IPS DF 4.7 (cell line): ENCODE measurements around the gene ENPP1.
"Not testable (repeated sequence)": the region's sequence is repeated elsewhere in the genome, so short reads cannot be mapped to it uniquely, and the experiment has no call there.

Experiments
- DNase-seq: peaks from one replicate; pipeline ENCODE4 v3.0.0-alpha.2; 2013; ENCODE audit warnings: low spot score; ENCODE audit errors: extremely low read depth

ENPP1 gene

DNA sequence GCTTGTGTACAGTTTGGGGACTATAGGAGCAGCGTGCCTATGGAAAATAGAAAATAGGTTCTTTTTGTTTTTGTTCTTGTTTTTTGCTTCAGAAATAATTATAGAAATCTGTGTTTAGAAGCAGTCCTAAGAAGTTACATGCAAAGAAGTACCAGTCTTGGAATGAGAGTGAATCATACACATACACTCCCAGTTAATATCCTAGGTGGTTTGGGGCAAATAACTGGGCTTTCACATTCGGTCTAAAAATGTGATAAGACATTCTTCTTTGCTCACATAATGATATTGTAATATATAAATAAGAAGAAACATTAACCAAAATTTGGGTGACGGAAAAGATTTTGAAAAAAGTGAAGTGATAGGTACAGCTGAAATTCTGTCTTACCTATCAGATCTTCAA lies 61.0 kb downstream of the ENPP1 start:
- DNase-seq: no peak

DNA sequence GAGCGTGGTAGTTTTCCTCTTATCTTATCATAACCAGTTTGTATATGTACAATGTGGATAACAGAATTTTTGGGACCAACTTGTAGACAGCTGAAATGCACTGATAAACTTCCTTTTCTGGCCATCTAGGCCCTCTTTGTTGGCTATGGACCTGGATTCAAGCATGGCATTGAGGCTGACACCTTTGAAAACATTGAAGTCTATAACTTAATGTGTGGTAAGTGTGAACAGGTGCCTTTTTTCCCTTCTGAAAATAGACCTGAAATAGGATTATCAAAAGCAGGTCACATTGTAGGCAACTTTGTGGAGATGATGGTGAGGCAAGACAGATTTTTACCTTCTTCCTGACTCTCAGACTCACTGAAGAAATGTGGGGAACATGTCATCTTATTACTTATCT lies 67.8 kb downstream of the ENPP1 start:
- no peak for DNase-seq

DNA sequence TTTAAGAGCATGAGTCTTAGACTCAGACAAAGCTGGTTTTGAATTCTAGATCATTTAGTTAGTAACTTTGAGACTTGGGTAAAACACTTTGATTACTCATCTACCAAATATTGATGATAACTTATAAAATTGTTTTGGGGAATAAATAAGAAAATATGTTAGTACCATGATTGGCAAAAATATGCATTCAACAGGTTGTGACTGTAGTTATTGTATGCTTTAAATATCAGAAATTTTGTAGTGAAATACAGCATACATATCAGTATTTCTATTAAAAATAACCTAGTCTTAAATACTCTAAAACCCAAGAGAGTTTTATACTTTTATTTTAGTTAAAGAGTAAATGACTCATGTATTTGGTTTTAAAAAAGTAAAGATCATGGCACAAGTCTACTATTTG lies 68.7 kb downstream of the ENPP1 start:
- no peak for DNase-seq

DNA sequence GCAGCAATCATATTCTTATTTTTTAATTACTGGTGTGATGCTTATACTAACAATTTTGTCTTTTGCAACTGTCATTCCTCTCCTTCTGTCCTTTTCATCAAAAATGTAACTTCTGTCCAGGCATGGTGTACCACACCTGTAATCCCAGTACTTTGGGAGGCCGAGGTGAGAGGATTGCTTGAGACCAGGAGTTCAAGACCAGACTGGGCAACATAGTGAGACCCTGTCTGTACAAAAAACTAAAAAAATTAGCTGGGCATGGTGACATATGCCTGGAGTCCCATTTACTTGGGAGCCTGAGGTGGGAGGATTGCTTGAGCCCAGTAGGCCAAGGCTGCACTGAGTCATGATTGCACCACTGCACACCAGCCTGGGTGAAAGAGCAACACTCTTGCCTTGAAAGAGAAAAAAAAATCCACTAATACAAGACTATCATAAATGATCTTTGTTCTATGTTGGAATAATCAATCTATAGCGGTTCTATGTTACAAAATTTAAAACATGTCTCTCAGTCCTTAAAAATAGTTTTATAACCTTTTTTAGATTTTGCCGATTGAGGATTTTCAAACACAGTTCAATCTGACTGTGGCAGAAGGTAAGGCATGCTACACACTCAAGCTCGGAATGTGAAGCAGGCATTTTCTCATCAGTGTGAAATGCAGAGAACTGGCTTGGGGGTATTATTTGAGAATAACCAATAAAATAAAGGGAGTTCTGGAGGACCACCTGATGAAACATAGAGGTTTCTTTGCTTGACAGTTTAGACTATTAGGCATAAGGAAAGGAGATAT lies 70.4 kb downstream of the ENPP1 start:
- DNase-seq: no peak

DNA sequence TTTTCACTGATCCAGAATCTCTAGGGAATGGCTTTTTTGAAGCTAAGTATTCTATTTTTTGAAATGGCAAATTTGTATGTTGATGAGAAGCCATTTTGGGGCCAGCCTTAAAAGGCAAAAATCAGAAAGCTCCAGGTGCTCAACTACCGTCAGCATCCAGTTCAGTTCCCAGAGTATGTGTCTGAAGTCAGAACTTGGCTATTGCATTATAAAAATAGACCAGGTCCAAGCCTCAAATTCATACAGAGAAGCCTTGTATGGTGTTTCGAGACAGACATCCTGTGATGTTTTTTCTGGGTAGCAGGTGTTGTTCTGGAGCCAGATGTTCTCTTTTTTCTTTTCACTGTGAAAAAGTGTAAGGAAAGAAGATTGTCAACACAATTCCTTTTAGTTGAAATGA lies 75.2 kb downstream of the ENPP1 start:
- no peak for DNase-seq

DNA sequence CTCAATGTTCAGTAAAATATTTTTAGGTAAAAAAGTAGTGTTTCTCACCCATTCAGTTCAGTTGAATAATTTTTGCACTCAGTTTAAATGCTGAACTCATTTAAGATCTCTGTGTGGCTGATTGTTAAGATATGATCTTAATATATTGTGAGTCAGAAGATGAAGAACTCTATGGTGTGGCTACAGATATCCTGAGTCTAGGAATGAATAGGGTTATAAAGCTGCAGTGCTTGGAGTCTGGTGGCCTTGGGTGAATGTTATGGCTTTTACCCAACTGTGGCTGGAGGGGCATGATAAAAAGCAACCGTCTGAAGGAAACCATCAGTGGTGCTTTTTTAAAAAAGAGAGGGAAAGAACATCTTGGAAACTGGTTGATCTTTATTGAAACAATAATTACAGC lies 77.4 kb downstream of the ENPP1 start:
- DNase-seq: no peak

DNA sequence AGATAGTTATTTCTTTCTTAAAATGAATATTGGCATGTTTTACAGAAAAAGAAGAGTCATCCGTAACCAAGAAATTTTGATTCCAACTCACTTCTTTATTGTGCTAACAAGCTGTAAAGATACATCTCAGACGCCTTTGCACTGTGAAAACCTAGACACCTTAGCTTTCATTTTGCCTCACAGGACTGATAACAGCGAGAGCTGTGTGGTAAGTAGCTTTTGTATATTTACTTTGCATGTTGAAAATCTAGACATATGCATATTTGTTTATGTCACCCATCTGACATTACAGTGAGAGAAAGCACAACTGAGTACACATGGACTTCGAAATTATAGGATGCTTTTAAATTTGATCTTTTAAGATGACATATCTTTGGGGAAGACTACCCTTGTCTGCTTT lies 78.7 kb downstream of the ENPP1 start:
- no peak for DNase-seq

DNA sequence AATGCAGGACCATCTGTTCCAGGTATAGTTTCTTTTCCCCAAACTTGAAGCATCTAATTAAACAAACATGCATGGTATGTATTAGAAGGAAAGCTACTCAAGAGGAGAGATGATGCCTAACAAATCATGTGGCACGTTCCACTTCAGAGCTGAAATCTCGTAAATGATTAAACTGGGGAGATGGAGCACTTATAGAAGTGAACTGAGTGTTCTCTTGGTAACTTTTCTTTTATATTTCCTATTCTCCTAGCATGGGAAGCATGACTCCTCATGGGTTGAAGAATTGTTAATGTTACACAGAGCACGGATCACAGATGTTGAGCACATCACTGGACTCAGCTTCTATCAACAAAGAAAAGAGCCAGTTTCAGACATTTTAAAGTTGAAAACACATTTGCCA lies 82.3 kb downstream of the ENPP1 start:
- no peak for DNase-seq

DNA sequence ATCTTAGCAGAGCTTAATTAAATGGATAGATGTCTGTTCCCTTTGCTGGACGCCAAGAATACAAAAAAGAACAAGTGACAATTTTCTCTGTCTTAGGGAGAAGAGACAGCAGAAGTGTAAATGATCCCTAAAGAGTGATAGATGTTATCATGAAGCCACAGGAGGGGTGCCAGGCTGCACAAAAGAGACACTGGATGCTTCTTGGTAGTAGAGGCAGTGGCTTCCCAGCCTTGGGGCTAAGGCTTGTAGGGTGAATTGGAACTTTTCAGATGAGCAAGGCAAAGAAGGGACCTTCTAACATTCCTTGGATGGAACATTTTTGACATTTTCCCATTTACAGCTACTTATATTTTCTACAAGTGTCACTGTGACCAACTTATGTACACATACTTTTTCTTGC lies 85.4 kb downstream of the ENPP1 start:
- no peak for DNase-seq

DNA sequence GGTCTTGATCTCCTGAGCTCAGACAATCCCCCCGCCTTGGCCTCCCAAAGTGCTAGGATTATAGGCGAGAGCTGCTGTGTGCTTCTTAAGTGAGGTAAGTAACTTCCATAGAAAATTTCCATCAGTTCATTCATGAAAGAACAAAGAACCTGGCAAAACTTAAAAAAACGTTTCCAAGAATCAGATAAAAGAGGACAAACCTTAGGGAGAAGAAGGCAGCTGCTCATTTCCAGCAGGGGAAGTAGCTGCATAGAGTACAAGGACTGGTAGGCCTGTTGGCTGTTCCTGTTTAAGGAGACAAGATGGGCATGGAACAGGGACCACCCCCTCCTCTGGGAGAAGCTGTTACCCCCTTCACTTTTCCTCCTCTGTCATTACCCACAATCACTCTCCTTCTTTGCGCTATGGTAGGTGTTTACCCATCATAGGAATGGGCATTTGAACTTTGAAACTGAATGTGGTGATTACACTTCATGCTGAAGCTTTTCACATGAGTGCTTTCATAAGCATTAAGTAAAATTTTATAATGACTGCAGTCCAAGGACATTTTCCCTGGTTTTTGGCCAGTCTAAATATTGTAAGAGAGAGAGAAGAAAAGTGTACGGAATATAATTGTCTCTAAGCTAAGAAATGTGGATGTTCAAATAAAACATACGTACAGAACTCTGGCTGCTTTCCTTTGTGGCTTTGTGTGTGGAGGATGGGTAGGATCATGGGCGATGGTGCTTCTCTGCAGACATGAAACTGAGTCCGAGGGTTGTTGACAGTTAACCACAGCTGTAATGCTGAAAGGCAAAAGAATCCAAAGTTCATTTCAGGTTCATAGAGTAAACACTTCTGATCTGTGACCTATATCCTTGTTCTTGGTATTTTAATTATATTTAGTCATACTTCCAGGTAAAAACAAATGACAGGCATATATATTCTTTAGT lies 86.9 kb downstream of the ENPP1 start:
- DNase-seq: no peak

DNA sequence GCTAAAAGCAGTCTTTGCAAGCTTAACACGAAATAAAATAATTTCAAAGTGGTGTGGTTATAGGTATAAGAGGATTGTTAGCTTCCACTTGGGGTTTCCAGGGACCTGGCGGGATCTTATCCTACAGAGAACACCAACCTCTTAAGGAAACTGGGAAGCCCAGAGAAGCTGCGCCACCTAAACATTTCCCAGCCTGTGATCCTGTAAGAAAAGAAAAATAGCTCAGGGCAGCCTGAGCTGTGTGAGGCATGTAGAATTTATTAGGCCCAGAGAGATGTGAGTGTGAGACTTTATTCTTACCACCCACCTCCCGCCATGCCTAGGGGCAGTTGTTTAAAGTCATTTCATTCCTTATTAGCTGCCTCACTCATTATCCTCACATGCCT lies 89.2 kb downstream of the ENPP1 start:
- no peak for DNase-seq

DNA sequence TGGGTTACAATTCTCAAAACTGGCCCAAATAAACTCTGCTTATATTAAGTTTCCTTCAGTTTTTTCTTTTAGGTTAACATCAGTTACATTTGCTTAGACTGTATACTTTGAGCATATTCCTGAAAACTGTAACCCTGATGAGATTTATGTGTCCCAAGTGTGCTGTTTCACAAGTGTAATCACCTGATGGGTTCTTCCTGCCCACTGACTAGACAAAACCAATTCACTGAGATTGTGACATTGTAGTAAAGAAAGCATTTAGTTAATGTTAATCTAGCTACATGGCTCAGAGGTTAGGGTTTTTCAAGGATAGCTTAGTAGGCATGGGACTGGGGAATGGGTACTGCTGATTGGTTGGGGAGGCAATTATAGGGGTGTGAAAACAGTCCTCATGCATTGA lies 89.8 kb downstream of the ENPP1 start:
- no peak for DNase-seq

DNA sequence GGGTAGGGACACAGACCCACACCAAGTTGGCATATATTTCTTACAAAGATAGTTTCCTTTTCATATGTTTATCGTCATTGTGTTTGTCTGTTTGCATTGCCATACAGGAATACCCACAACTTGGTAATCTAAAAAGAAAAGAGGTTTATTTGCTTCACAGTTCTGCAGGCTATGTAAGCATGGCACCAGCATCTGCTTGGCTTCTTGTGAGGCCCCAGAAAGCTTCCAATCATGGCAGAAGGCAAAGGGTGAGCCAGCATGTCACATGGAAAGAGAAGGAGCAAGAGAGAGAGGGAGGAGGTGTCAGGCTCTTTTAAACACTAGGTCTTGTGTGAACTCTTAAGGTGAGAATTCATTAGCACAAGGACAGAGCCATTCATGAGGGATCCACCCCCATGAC lies 90.9 kb downstream of the ENPP1 start:
- no peak for DNase-seq

DNA sequence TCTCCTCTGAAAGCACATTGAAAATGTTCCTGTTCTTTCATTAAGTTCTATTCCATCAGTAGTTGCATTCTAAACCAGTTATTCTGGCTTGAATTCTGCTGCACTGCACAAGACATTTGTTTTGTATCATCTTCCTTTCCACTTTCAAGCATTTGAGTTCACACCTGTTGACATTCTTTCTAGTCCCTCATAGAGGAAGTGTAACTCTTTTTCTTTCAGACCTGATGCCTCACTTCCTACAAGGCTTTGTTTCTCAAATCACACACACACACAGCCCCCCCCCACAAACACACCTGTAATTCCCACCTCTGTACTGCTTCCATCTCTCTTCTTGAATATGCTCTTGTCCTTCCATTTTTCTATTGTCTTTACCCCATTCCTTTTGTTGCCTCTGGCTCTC lies 92.4 kb downstream of the ENPP1 start:
- DNase-seq: no peak

DNA sequence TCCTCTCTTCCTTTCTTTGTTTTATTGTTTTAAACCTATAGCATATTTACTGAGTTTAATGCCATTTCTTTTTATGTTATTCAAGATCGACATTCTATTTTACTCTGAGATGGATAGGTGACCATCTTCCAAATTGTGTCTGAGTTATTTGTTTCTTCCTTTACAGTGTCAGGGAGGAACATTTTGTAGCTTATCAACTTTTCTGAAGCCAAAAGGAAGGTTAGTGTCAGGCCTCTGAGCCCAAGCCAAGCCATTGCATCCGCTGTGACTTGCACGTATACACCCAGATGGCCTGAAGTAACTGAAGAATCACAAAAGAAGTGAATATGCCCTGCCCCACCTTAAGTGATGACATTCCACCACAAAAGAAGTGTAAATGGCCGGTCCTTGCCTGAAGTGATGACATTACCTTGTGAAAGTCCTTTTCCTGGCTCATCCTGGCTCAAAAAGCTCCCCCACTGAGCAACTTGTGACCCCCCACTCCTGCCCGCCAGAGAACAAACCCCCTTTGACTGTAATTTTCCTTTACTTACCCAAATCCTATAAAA lies 93.6 kb downstream of the ENPP1 start:
- DNase-seq: not testable (repeated sequence)

DNA sequence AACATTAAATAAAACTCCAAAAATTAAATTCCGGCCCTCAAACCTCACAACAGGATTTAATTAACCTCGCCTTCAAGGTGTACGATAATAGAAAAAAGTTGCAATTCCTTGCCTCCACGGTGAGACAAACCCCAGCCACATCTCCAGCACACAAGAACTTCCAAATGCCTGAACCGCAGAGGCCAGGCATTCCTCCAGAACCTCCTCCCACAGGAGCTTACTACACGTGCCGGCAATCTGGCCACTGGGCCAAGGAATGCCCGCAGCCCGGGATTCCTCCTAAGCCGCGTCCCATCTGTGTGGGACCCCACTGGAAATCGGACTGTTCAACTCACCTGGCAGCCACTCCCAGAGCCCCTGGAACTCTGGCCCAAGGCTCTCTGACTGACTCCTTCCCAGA lies 95.9 kb downstream of the ENPP1 start:
- DNase-seq: not testable (repeated sequence)

DNA sequence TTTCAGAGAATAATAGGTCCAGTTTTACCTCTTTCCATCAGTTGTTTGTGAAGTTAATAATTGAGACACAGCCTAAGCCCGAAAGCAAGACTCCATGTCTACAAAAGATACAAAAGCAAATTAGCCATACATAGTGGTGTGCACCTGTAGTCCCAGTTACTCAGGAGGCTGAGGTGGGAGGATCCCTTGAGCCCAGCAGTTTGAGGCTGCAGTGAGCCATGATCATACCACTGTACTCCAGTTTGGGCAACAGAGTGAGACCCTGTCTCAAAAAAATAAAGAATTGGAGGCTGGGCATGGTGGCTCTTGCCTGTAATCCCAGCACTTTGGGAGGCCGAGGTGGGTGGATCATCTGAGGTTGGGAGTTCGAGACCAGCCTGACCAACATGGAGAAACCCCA lies 101.0 kb downstream of the ENPP1 start:
- DNase-seq: not testable (repeated sequence)

DNA sequence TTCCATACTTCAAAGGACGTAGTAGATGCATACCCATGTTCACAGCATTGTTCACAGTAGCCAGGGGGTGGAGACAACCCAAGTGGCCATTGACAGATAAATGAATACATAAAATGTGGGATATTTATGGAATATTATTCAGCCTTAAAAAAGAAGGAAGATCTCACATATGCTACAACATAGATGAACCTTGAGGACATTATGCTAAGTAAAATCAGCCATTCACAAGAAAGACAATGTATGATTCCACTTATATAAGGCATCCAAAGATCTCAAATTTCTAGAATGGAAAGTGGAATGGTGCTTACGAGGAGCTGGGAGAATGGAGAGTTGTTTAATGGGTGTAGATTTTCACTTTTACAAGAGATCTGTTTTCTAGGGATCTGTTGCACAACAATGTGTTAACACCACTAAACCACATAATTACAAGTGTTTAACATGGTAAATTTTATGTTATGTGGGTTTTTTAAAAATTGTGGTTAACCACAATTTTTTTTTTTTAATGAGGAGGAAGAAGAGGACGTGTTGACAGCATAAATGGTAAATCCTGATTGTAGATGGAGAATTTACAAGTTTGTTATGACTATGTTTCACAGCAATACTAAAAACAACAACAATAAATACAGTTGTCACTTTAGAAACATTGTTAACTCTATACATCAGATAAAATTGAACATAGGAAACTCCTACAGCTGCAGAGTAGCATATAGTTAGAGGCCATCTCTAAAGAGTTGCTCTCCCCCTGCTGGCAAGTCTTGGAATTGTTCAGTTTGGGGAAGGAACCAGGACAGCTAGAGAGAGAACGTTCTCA lies 101.8 kb downstream of the ENPP1 start:
- no peak for DNase-seq

DNA sequence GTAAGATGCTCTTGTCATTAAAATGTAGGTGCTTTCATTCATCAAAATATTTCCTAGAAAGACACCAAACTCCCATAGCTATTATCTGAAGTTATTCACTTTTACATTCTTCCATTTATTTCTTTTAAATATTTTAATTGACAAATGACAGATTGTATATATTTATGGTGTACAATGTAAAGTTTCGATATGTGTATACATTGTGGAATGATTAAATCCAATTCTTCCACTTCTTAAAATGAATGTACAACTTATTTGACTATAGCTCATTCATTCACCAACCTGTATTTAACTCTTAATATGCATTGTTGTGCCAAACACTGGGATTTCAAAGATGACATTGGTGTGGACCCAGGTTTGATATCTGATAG lies 102.4 kb downstream of the ENPP1 start:
- no peak for DNase-seq

DNA sequence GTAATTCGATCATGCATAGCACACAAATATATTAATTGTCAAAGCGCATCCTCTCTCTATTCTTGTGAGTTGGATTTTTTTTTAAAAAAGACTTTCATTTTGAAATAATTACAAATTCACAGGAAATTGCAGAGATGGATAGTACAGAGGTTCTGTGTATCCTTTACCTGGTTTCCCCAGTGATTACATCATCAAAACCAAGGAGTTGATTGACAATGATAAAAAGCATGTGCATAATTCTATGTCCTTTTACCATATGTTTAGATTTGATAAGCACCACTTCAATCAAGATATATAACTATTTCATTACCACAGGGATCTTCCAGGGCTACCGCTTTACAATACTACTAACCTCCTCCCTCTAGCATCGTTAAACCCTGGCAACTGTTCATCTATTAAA lies 103.1 kb downstream of the ENPP1 start:
- DNase-seq: no peak

DNA sequence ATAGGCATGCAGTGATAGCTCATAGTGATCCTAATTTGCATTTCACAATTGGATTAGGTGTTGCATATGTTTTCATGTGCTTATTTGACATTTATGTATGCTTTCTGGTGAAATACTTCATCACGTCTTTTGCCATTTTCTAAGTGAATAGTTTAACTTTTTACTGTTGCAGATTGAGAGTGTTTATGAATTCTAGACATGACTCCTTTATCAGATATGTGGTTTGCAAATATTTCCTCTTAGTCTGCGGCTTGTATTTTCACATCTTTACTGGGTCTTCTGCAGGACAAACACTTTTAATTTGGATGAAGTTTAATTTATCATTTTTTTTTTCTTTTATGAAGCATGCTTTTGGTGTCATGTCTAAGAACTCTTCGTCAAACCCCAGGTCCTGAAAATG lies 104.1 kb downstream of the ENPP1 start:
- no peak for DNase-seq

DNA sequence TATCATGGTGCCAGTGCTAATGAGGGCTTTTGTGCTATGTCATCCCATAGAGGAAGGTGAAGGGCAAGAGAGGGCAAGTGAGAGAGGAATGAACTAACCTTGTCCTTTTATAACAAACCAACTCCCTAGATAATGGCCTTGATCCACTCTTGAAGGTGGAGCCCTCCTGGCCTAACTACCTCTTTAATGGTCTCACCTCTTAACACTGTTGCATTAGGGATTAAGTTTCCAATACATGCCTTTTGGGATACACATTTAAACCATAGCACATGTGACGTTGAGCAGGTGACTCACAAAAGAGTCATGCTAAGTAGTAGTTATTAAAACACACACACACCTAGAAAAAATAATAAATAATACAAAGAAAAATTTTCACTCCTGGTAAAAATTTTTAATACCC lies 106.4 kb downstream of the ENPP1 start:
- no peak for DNase-seq
